Islet precursor cell (in vitro differentiated cells): ENCODE measurements around the gene CEP170.
"Not testable (repeated sequence)": the region's sequence is repeated elsewhere in the genome, so short reads cannot be mapped to it uniquely, and the experiment has no call there.

ENCODE experiments used
- DNase-seq: peaks from one replicate; pipeline ENCODE4 v3.0.0-alpha.2; 2018

The CEP170 gene

DNA sequence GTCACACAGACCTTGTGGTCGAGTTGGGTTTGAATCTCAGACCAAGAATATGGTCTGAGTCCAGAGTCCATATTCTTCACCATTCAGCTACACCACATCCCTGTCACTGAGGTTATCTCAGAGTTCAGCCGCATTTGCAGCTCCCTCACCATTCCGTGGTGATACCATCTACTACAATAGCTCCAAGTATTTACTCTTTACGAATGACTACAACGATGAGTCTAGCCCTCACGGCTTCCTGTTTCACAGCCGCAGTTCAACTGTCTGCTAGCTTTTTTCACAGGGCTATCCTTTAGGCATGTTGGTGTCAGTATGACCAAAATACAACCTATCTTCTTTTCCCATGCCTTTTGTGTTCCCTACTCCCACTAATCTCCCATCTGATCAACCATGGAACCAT lies 104.2 kb downstream of the CEP170 start:
- DNase-seq, result peak; percentile 65

- not testable (repeated sequence) for DNase-seq
These were observed 106.0 kb downstream of the CEP170 start for GRCh38 chr1:243149120-243149519.

DNA sequence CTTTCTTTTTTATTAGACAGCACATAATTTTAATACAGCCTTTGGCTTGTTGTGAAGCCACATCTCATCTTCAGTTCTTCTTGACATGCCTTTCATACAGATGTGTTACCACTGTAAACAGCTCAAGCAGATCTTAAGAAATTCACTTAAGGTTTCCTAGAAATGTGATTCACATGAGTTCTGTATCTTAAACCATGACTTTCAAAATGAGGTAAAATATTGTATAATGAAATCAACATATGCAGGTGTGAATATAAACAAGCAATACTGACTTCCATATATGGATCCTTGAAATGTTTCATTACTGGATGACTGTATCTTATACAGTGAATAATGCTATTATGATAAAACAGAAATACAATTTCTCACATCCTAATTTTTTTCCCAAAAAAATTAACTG lies 107.7 kb downstream of the CEP170 start:
- DNase-seq, result not testable (repeated sequence)

DNA sequence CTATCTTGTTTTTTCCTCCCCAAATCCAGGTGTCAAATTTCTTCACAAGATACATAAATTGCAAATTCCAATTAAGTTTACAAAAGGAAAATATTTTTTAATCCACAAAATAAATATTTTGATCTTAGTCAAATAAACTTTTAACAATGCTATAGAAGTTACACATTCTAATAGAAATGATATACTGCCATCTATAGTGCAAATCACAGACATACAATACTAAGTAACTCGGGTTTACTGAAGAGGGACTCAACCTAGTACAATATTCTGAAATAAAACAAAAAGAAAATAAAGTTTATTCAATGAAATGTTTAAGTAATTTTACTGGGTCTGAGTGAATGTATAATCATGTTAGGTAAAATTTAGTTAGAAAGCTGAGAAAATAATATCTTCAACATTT lies 114.6 kb downstream of the CEP170 start:
- DNase-seq, result not testable (repeated sequence)

GRCh38 chr1:243122876-243123409 lies 132.1 kb downstream of the CEP170 start:
- DNase-seq, result peak; percentile 57

GRCh38 chr1:243121939-243122338 lies 133.1 kb downstream of the CEP170 start:
- DNase-seq, result peak; percentile 67

DNA sequence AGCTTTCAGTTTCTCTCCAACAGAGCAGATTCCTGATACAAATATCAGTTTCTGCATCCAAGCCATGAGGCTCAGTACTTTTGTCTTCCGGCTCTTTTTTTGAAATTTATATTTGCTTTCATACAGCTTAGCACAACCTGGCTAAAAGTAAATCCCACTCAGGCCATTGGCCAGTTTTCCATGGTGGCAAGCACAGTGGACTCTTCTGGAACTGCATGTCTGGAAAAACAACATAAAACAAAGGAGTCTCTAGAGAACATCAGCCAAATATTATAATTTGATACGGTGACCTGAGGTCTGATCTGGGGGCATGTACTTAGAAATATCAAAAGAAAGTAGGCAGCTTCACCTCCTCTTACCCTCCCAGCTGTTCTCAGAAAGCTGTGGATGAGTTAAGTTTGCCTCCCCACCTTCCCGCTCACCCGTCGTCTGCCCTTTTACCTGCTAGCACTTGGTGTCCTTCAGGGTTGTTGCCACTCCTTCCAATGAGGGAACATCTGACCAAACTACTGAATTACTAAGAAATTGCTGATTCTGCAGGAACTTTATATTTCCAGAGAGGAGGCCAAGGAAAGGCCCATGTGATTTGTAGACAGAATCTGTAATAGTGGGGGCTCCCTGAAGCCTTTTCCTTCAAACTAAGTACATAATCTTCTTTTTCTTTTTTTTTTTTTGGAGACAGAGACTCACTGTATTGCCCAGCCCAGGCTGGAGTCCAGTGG lies 136.3 kb downstream of the CEP170 start:
- DNase-seq, result not testable (repeated sequence)

DNA sequence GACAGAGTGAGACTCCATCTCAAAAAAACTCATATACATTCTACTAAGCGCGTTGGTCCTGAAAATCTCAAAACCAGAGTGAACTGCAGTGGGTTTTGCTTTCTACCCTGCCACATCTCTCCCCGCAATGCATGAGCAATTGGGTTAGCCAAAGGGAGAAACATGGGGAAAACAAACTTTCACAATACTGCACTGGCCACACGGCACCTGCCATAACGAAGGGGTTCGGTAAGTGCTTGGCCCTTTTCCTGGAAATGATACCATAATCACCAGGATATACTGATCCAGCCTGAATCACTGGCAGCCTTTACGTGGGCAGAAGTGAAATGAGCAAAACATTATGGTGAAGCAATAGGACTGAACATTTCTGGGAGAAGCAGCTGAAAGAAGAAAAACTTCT lies 138.9 kb downstream of the CEP170 start:
- not testable (repeated sequence) for DNase-seq

GRCh38 chr1:243114769-243115168 lies 140.3 kb downstream of the CEP170 start:
- DNase-seq, result not testable (repeated sequence)

- DNase-seq, result peak; percentile 60
These were observed 140.9 kb downstream of the CEP170 start for GRCh38 chr1:243114059-243114713.

- not testable (repeated sequence) for DNase-seq
These were observed 147.9 kb downstream of the CEP170 start for GRCh38 chr1:243107171-243107570.

DNA sequence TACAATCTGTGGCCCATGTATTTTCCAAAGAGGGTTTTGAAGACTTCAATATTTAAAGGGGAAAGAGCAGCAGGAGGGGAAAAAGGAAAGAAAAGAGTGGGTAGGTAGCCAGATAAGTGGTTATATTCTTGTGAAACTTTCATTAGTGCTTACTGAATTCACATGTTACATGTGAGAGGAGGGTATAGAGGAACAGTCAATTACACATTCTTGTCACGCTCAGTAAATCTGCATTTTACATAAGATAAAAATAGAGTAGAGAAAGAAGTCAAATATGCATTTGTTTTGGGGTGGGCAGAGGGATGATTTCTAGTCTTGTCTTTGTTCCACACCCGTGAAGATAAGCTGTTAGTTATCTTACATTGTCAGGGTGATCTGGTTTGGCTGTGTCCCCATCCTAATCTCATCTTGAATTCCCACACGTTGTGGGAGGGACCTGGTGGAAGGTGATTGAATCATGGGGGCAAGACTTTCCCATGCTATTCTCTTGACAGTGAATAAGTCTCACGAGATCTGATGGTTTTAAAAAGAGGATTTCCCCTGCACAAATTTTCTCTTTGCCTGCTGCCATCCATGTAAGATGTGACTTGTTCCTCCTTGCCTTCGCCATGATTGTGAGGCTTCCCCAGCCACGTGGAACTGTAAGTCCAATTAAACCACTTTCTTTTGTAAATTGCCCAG lies 149.3 kb downstream of the CEP170 start:
- DNase-seq, result not testable (repeated sequence)

GRCh38 chr1:243105104-243105503 lies 150.0 kb downstream of the CEP170 start:
- DNase-seq, result not testable (repeated sequence)

DNA sequence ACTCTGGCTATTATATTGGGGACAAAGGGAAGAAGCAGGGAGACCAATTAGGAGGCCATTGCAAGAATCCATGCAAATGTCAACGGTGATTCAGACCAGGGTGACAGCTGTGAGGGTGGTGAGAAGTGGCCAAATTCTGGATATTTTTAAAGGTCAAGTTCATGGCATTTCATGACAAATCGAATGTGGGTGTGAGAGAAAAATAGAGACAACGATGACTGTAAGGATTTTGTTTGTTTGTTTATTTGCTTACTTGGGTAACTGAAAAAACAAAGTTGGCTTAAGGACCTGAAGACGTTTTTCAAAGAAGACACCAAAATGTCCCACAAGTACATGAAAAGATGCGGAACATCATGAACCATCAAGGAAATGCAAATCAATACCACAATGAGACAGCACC lies 150.6 kb downstream of the CEP170 start:
- DNase-seq, result not testable (repeated sequence)

DNA sequence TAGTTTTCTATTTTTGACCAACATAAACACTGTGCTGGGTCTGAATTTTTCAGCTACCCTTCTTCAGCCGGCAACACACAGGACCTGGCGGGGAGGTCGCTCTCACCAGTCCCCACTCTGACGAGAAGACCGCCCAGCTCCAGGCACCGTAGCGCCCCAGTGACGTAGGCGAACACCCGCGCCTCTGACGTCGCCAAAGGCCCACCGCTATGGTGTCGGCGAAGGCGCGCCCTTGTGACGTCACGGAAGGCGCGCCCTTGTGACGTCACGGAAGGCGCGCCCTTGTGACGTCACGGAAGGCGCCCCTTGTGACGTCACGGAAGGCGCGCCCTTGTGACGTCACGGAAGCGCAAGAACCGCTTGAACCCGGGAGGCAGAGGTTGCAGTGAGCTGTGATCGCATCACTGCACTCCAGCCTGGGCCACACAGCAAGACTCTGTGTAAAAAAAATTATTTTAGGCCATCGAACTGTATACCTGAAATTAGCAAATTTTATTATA lies 153.5 kb downstream of the CEP170 start:
- not testable (repeated sequence) for DNase-seq

DNA sequence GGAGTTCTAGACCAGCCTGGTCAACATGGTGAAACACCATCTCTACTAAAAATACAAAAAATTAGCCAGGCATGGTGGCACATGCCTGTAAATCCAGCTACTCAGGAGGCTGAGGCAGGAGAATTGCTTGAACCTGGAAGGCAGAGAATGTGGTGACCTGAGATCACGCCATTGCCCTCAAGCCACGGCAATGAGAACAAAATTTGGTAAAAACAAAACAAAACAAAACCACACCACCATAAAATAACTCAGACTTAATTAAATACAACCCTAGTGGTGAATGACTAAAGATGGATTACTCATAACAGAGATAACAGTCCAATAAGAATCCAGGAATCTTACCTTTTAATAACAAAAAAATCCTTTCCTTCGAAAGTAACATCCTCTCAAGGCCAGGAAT lies 167.7 kb downstream of the CEP170 start:
- not testable (repeated sequence) for DNase-seq
